ENCODE results near the gene RNF166.

Gene RNF166

GRCh38 chr16:88677721-88678120 is 28.5 kb downstream of the RNF166 start:
- H3K4me1 ChIP-seq (ENCODE audit: insufficient read depth, low read length), result no peaks in the 10 kb centered on the region
- H3K27me3 ChIP-seq (ENCODE audit: insufficient read depth, low read length, poor library complexity), result no peaks in the 10 kb centered on the region
- H3K9ac ChIP-seq (ENCODE audit: low read depth, low read length), result no peak overlapping the region
- TF ChIP-seq CTCF (IDR thresholded peaks at IDR 0.05; ENCODE audit: borderline replicate concordance, extremely low read depth, low read length, poor library complexity, severe bottlenecking) (no peak), EZH2 (IDR thresholded peaks at IDR 0.05; ENCODE audit: borderline replicate concordance, low read depth, low read length, severe bottlenecking) (no peak)
- H3K9me3 ChIP-seq (ENCODE audit: insufficient read depth, low read length, severe bottlenecking), result no peaks in the 10 kb centered on the region
- H4K20me1 ChIP-seq (ENCODE audit: insufficient read depth, low read length), result peaks cover 10% of the 10 kb centered on the region; the same call in 1 of the 2 replicates
- no peaks in the 10 kb centered on the region for H3K79me2 ChIP-seq (ENCODE audit: insufficient read depth, low read length)
- no peaks in the 10 kb centered on the region for H3K36me3 ChIP-seq (ENCODE audit: insufficient read depth, low read length)
- no peak for ATAC-seq (ENCODE audit: insufficient read depth, low read depth)
- DNase-seq, result no peak
- H3K4me2 ChIP-seq (ENCODE audit: insufficient read depth, low read length), result no peak overlapping the region
- no peak overlapping the region for H2AFZ ChIP-seq (ENCODE audit: low read depth, low read length)
- no peak overlapping the region for H3K4me3 ChIP-seq (ENCODE audit: low read depth in 1 of 2, low read length in 2 of 2)
- no peak overlapping the region for H3K27ac ChIP-seq (ENCODE audit: low read length)

- H3K4me2 ChIP-seq (ENCODE audit: insufficient read depth, low read length), result no peak overlapping the region
- no peak overlapping the region for H2AFZ ChIP-seq (ENCODE audit: low read depth, low read length)
- DNase-seq, result no peak
- no peak overlapping the region for H3K4me3 ChIP-seq (ENCODE audit: low read depth in 1 of 2, low read length in 2 of 2)
- no peaks in the 10 kb centered on the region for H3K27me3 ChIP-seq (ENCODE audit: insufficient read depth, low read length, poor library complexity)
- no peaks in the 10 kb centered on the region for H3K4me1 ChIP-seq (ENCODE audit: insufficient read depth, low read length)
- H4K20me1 ChIP-seq (ENCODE audit: insufficient read depth, low read length), result 0 out of 2 replicates have a peak, but pooled peaks cover 7% of the 10 kb centered on the region
- H3K27ac ChIP-seq (ENCODE audit: low read length), result no peak overlapping the region
- no peak for ATAC-seq (ENCODE audit: insufficient read depth, low read depth)
- no peaks in the 10 kb centered on the region for H3K36me3 ChIP-seq (ENCODE audit: insufficient read depth, low read length)
- TF ChIP-seq CTCF (IDR thresholded peaks at IDR 0.05; ENCODE audit: borderline replicate concordance, extremely low read depth, low read length, poor library complexity, severe bottlenecking), result no peak
- TF ChIP-seq EZH2 (IDR thresholded peaks at IDR 0.05; ENCODE audit: borderline replicate concordance, low read depth, low read length, severe bottlenecking), result no peak
- no peak overlapping the region for H3K9ac ChIP-seq (ENCODE audit: low read depth, low read length)
- no peaks in the 10 kb centered on the region for H3K9me3 ChIP-seq (ENCODE audit: insufficient read depth, low read length, severe bottlenecking)
- H3K79me2 ChIP-seq (ENCODE audit: insufficient read depth, low read length), result no peaks in the 10 kb centered on the region
Observed at GRCh38 chr16:88676502-88677242, 29.5 kb downstream of the RNF166 start.

- Histone ChIP-seq H4K20me1 (ENCODE audit: insufficient read depth, low read length) (0 out of 2 replicates have a peak, but pooled peaks cover 10% of the 10 kb centered on the region), H3K9me3 (ENCODE audit: insufficient read depth, low read length, severe bottlenecking) (no peaks in the 10 kb centered on the region), H3K36me3 (ENCODE audit: insufficient read depth, low read length) (no peaks in the 10 kb centered on the region), H3K27me3 (ENCODE audit: insufficient read depth, low read length, poor library complexity) (no peaks in the 10 kb centered on the region), H3K4me1 (ENCODE audit: insufficient read depth, low read length) (no peaks in the 10 kb centered on the region), H2AFZ (ENCODE audit: low read depth, low read length) (no peak overlapping the region), H3K4me3 (ENCODE audit: low read depth in 1 of 2, low read length in 2 of 2) (no peak overlapping the region), H3K79me2 (ENCODE audit: insufficient read depth, low read length) (no peaks in the 10 kb centered on the region), H3K9ac (ENCODE audit: low read depth, low read length) (no peak overlapping the region), H3K4me2 (ENCODE audit: insufficient read depth, low read length) (no peak overlapping the region), H3K27ac (ENCODE audit: low read length) (no peak overlapping the region)
- ATAC-seq (ENCODE audit: insufficient read depth, low read depth) (no peak), DNase-seq (no peak)
- no peak for TF ChIP-seq EZH2 (IDR thresholded peaks at IDR 0.05; ENCODE audit: borderline replicate concordance, low read depth, low read length, severe bottlenecking)
- no peak for TF ChIP-seq CTCF (IDR thresholded peaks at IDR 0.05; ENCODE audit: borderline replicate concordance, extremely low read depth, low read length, poor library complexity, severe bottlenecking)
Observed at GRCh38 chr16:88673716-88674379, 32.4 kb downstream of the RNF166 start.

All from DND-41 (cell line).